GM12878 (cell line): ENCODE results near the gene CEP170B. TPM values are rescaled to one million over a fixed set of nuclear protein-coding genes. Genes with fewer than 3 reads are reported as not detected.

Source experiments
- ATAC-seq: fragments of 200-7000 bp; cut with Tn5 transposase; 3 replicates; pipeline ENCODE4 v1.9.1; 2020; ENCODE audit warnings: mild to moderate bottlenecking, moderate library complexity
- BruUV-seq: library from RNA; stranded (reverse); fragments of 400-500 nt; replicated peaks from 2 replicates; lab custom pipeline; 2021; lab: Mats Ljungman, UMichigan
- CTCF ChIA-PET: fragments of 300-600 bp; sonication (Branson Sonifier 250); formaldehyde crosslinking; extraction: SDS; loops from one replicate; lab custom pipeline; 2021; ENCODE audit warnings: inconsistent platforms; lab: Yijun Ruan, JAX
- POLR2A ChIA-PET: fragments of 350-600 bp; formaldehyde crosslinking; extraction: SDS; loops from one replicate; lab custom pipeline; 2021; ENCODE audit warnings: inconsistent platforms; lab: Charles Lee
- RAD21 ChIA-PET: fragments of 300-600 bp; sonication (Branson Sonifier 250); formaldehyde crosslinking; loops from one replicate; lab custom pipeline; 2023; ENCODE audit warnings: antibody characterized with exemption; ENCODE audit not compliant: unreplicated experiment; lab: Charles Lee
- SMC1A ChIA-PET: fragments of 300-600 bp; sonication (Branson Sonifier 250); formaldehyde crosslinking; loops from one replicate; lab custom pipeline; 2023; ENCODE audit not compliant: unreplicated experiment, uncharacterized antibody; lab: Charles Lee
- DNase-seq: peaks from one replicate; pipeline ENCODE4 v3.0.0-alpha.2; 2011; ENCODE audit warnings: low read depth, low spot score
- FAIRE-seq: peaks from 3 replicates; lab custom pipeline; 2011; peaks lifted over from hg19 to GRCh38; lab: Jason Lieb, UNC
- H2AFZ ChIP-seq: 2 replicates; pipeline ENCODE4 v1.6.0; 2011; ENCODE audit warnings: low read depth, low read length, control low read depth; ENCODE audit not compliant: control insufficient read depth
- H3K27ac ChIP-seq: 2 replicates; pipeline ENCODE4 v1.5.1; 2011; ENCODE audit warnings: control low read depth; ENCODE audit not compliant: control insufficient read depth, insufficient read depth
- H3K27me3 ChIP-seq, 2 experiments: replicated peaks in 1 of 2; 2 replicates each; pipeline versions ENCODE4 v1.6.0 to v1.6.1; 2011; ENCODE audit warnings: low read length in 1 of 2; ENCODE audit not compliant: control insufficient read depth in 2 of 2, insufficient read depth in 2 of 2
- H3K36me3 ChIP-seq, 2 experiments: 2 replicates each; pipeline ENCODE4 v1.5.1; 2011; ENCODE audit warnings: low read length in 1 of 2; ENCODE audit not compliant: control insufficient read depth in 2 of 2, insufficient read depth in 2 of 2
- H3K4me1 ChIP-seq: 2 replicates; pipeline ENCODE4 v1.6.1; 2011; ENCODE audit warnings: mild to moderate bottlenecking, low read length, moderate library complexity, mixed read lengths; ENCODE audit not compliant: control insufficient read depth, insufficient read depth
- H3K4me2 ChIP-seq: 2 replicates; pipeline ENCODE4 v1.6.0; 2011; ENCODE audit warnings: control low read depth; ENCODE audit not compliant: control insufficient read depth, insufficient read depth
- H3K4me3 ChIP-seq: fragments of 200-600 bp; sonication (generic); 2 replicates; pipeline ENCODE4 v1.5.1; 2016
- H3K79me2 ChIP-seq: 2 replicates; pipeline ENCODE4 v1.6.0; 2011; ENCODE audit warnings: low read length; ENCODE audit not compliant: control insufficient read depth, insufficient read depth
- H3K9ac ChIP-seq: 2 replicates; pipeline ENCODE4 v1.8.0; 2011; ENCODE audit warnings: low read length, control low read depth, mixed read lengths; ENCODE audit not compliant: control insufficient read depth, insufficient read depth
- H3K9me3 ChIP-seq: replicated peaks from 3 replicates; pipeline ENCODE4 v1.5.1; 2011; ENCODE audit warnings: mild to moderate bottlenecking, low read length; ENCODE audit not compliant: control insufficient read depth, insufficient read depth
- H4K20me1 ChIP-seq: 2 replicates; pipeline ENCODE4 v1.6.0; 2011; ENCODE audit not compliant: control insufficient read depth, insufficient read depth
- DPF2 ChIP-seq: fragments of 450-650 bp; IDR thresholded peaks from 2 replicates; pipeline ENCODE4 v1.6.1; 2017; ENCODE audit warnings: mild to moderate bottlenecking
- FOXK2 ChIP-seq: fragments of 450-650 bp; IDR thresholded peaks from 2 replicates; pipeline ENCODE4 v1.6.1; 2017; ENCODE audit warnings: mild to moderate bottlenecking, moderate library complexity
- GATAD2B ChIP-seq: fragments of 450-650 bp; conservative IDR thresholded peaks from 2 replicates; pipeline ENCODE4 v1.6.1; 2017; ENCODE audit warnings: low read depth, mild to moderate bottlenecking, moderate library complexity
- KLF5 ChIP-seq: fragments of 450-650 bp; IDR thresholded peaks from 2 replicates; pipeline ENCODE4 v1.6.1; 2014; ENCODE audit warnings: mild to moderate bottlenecking; ENCODE audit not compliant: partially characterized antibody
- PML ChIP-seq: IDR thresholded peaks from 2 replicates; pipeline ENCODE4 v1.6.1; 2012; ENCODE audit warnings: low read length, inconsistent platforms
- POLR2A ChIP-seq: IDR thresholded peaks from 2 replicates; pipeline ENCODE4 v1.6.1; 2011; ENCODE audit warnings: low read depth, mild to moderate bottlenecking, low read length
- ZNF384 ChIP-seq: IDR thresholded peaks from 2 replicates; pipeline ENCODE4 v1.6.1; 2012; ENCODE audit warnings: low read depth, mild to moderate bottlenecking, low read length, improper control_type of control experiment, borderline replicate concordance
- WGBS: methylation state at CpG from one replicate; pipeline ENCODE4 v1.1.6; 2016; ENCODE audit warnings: low lambda C conversion rate; ENCODE audit not compliant: insufficient replicate concordance, insufficient coverage; ENCODE audit errors: missing lambda C conversion rate; 5-methylcytosine and 5-hydroxymethylcytosine counted together
- in situ Hi-C: fragments of 300-500 bp; cut with MboI; formaldehyde crosslinking; loops from 9 replicates; pipeline ENCODE4 v1.14.3; 2018; ENCODE audit warnings: mixed read lengths
- intact Hi-C: fragments of 100-400 bp; cut with micrococcal nuclease; formaldehyde crosslinking; loops from one replicate; pipeline ENCODE4 v1.14.2; 2022; ENCODE audit not compliant: unreplicated experiment
- polyA plus RNA-seq, 11 experiments: library from polyadenylated mRNA; depleted of rRNA in 4 of 11; unstranded in 6 of 11; stranded (reverse) in 5 of 11; fragments of >200 nt; fragmentation: Nextera tagmentation in 4 of 11; fragmentation: Illumina TruSeq in 1 of 11; extraction: Ambion mirVana in 4 of 11; extraction: Trizol in 1 of 11; gene quantifications; 1 replicate in 1 of 11; 2 replicates in 10 of 11; pipeline versions ENCODE4 v1.2.1 to v1.2.3, GENCODE V29; 2011 to 2016; ENCODE audit warnings: inconsistent platforms in 2 of 11, missing spikeins in 2 of 11, low read depth in 1 of 11
- total RNA-seq, 4 experiments: library from RNA; depleted of rRNA in 3 of 4; stranded (reverse); fragments of >200 nt in 3 of 4; fragmentation: Illumina TruSeq in 1 of 4; extraction: Trizol in 1 of 4; gene quantifications; 2 replicates each; pipeline versions ENCODE4 v1.2.1 to v1.2.3, GENCODE V29; 2013 to 2021
- TF ChIP-seq, protein P1 (sequence below): IDR thresholded peaks from 2 replicates; pipeline ENCODE4 v1.6.1; 2011; ENCODE audit warnings: borderline replicate concordance, low read depth, mild to moderate bottlenecking, moderate library complexity, mixed read lengths, low read length; ENCODE audit not compliant: insufficient read depth; ENCODE audit errors: extremely low read length

The CEP170B gene
- total and polyA plus RNA-seq, 10 of the 15 experiments (the other 5 are each of a cell fraction or from before 2014, with no cell fraction given): 0.01 to 0.44 (median 0.05) TPM; not detected in 4

DNA sequence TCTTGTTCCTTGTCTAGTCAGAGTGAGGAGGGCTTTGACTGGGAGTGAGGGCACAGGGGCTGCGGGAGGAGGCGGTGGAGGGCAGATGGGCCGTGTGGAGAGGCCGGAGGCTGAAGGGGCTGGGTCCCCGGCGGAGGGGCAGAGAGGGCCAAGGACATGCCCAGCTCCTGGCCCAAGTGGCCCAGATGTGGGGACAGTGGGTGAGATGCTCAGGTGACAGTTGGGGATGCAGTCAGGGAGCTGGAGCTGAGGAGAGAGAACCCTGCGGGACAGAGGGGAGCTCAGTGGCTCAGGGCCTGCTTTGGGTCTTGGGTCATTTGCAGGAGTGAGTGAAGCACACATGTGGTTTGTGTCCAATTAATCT lies 33.1 kb downstream of the CEP170B start:
- Histone ChIP-seq H3K9me3 (no peaks in the 10 kb centered on the region; the same call in 1 of the 3 replicates), H3K4me2 (no peak overlapping the region), H3K36me3 (no peaks in the 10 kb centered on the region), H3K27me3 (peaks cover 0 to 3% of the 10 kb centered on the region in 2 experiments; a peak in 1 of 4 replicates), H3K27ac (no peak overlapping the region), H2AFZ (no peak overlapping the region), H3K4me1 (peaks cover 3% of the 10 kb centered on the region), H4K20me1 (no peaks in the 10 kb centered on the region), H3K9ac (no peak overlapping the region), H3K79me2 (no peaks in the 10 kb centered on the region), H3K4me3 (no peak overlapping the region)
- ChIA-PET POLR2A (no interaction called here), CTCF (interaction anchor here (0.9 to 1.5 kb wide), 7 partner anchors 14 to 146 kb away, joined by 3 to 5 read pairs (median 3); partner anchors contain the start of gene PLD4), SMC1A (interaction anchor here (1.3 kb wide), 1 partner anchor 77 kb away, joined by 3 read pairs; no protein-coding TSS in a partner anchor), RAD21 (interaction anchor here (0.9 kb wide), 1 partner anchor 31 kb away, joined by 3 read pairs; no protein-coding TSS in a partner anchor)
- FAIRE-seq (no peak), DNase-seq (no peak), ATAC-seq (no peak)
- in situ Hi-C loops: loop anchor here (10.0 kb wide), 1 partner anchor 147 kb away; no protein-coding TSS in a partner anchor
- TF ChIP-seq FOXK2 (no peak), KLF5 (no peak), PML (no peak), GATAD2B (no peak), POLR2A (no peak), DPF2 (no peak), ZNF384 (no peak)
- TF ChIP-seq, protein P1, sequence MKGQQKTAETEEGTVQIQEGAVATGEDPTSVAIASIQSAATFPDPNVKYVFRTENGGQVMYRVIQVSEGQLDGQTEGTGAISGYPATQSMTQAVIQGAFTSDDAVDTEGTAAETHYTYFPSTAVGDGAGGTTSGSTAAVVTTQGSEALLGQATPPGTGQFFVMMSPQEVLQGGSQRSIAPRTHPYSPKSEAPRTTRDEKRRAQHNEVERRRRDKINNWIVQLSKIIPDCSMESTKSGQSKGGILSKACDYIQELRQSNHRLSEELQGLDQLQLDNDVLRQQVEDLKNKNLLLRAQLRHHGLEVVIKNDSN: no peak
- 44% methylated on average over 7 of the region's 7 CpGs for WGBS
- BruUV-seq: no TSS peak
- intact Hi-C loops: loop anchor here (5.0 to 10.0 kb wide), 3 partner anchors 34 to 149 kb away; partner anchors contain the start of gene AHNAK2
